Skeletal muscle satellite cell (primary cell): ENCODE results near the gene RPLP2.

ENCODE experiments used
- H3K27me3 ChIP-seq: 2 replicates; pipeline ENCODE4 v1.7.0; 2013; ENCODE audit warnings: low read length; ENCODE audit not compliant: control insufficient read depth, insufficient read depth
- H3K36me3 ChIP-seq: 2 replicates; pipeline ENCODE4 v1.7.0; 2013; ENCODE audit warnings: mild to moderate bottlenecking, control low read depth, low read length; ENCODE audit not compliant: insufficient read depth
- H3K4me1 ChIP-seq: 2 replicates; pipeline ENCODE4 v1.7.0; 2013; ENCODE audit warnings: low read length; ENCODE audit not compliant: control insufficient read depth, insufficient read depth
- H3K4me2 ChIP-seq: 2 replicates; pipeline ENCODE4 v1.7.0; 2013; ENCODE audit warnings: mild to moderate bottlenecking, low read length
- H3K4me3 ChIP-seq: 2 replicates; pipeline ENCODE4 v1.7.0; 2013; ENCODE audit warnings: low read length
- H3K9ac ChIP-seq: 2 replicates; pipeline ENCODE4 v1.7.0; 2013; ENCODE audit warnings: mild to moderate bottlenecking, low read depth, low read length, moderate library complexity
- H3K9me3 ChIP-seq: replicated peaks from 2 replicates; pipeline ENCODE4 v1.7.0; 2013; ENCODE audit warnings: mild to moderate bottlenecking, control low read depth, low read length

Gene RPLP2

GRCh38 chr11:795634-796564, 13.9 kb upstream of the RPLP2 start:
- H3K9ac ChIP-seq = peak overlapping the region; percentile 84
- H3K4me2 ChIP-seq = peak overlapping the region; percentile 90
- no peaks in the 10 kb centered on the region for H3K27me3 ChIP-seq
- peaks cover 35% of the 10 kb centered on the region for H3K4me1 ChIP-seq
- no peaks in the 10 kb centered on the region for H3K9me3 ChIP-seq
- peak overlapping the region; percentile 88 for H3K4me3 ChIP-seq
- H3K36me3 ChIP-seq = peaks cover 13% of the 10 kb centered on the region

- peaks cover 21% of the 10 kb centered on the region for H3K36me3 ChIP-seq
- H3K27me3 ChIP-seq = no peaks in the 10 kb centered on the region
- no peaks in the 10 kb centered on the region for H3K9me3 ChIP-seq
- peak overlapping the region; percentile 90 for H3K4me2 ChIP-seq
- peaks cover 35% of the 10 kb centered on the region for H3K4me1 ChIP-seq
- H3K9ac ChIP-seq = peak overlapping the region; percentile 84
- H3K4me3 ChIP-seq = peak overlapping the region; percentile 88
Observed at GRCh38 chr11:796565-797295, 13.0 kb upstream of the RPLP2 start.

- peaks cover 35% of the 10 kb centered on the region for H3K4me1 ChIP-seq
- peak overlapping the region; percentile 90 for H3K4me2 ChIP-seq
- H3K9me3 ChIP-seq = no peaks in the 10 kb centered on the region
- H3K27me3 ChIP-seq = no peaks in the 10 kb centered on the region
- H3K4me3 ChIP-seq = peak overlapping the region; percentile 88
- H3K9ac ChIP-seq = peak overlapping the region; percentile 84
- peaks cover 28% of the 10 kb centered on the region for H3K36me3 ChIP-seq
Observed at GRCh38 chr11:797296-798092, 12.3 kb upstream of the RPLP2 start.

- Histone ChIP-seq H3K27me3 (no peaks in the 10 kb centered on the region), H3K4me1 (peaks cover 35% of the 10 kb centered on the region), H3K36me3 (peaks cover 28% of the 10 kb centered on the region)
Observed at GRCh38 chr11:798093-798713, 11.6 kb upstream of the RPLP2 start, which contains the start of gene SLC25A22. Gene SLC25A22 (minus strand): TSS chr11:798281. CDS start chr11:795006, 3,275 bp downstream.

GRCh38 chr11:799641-800316, 10.0 kb upstream of the RPLP2 start:
- Histone ChIP-seq H3K4me2 (no peak overlapping the region), H3K9ac (no peak overlapping the region), H3K4me3 (no peak overlapping the region), H3K9me3 (no peaks in the 10 kb centered on the region), H3K36me3 (peaks cover 20% of the 10 kb centered on the region), H3K4me1 (peaks cover 37% of the 10 kb centered on the region), H3K27me3 (no peaks in the 10 kb centered on the region)

More at GRCh38 chr11:798093-798713, 11.6 kb upstream of the RPLP2 start, which contains the start of gene SLC25A22:
- Histone ChIP-seq H3K9ac (peak within 1 kb of the TSS; percentile 84), H3K4me2 (peak within 1 kb of the TSS; percentile 90), H3K4me3 (peak within 1 kb of the TSS; percentile 88), H3K9me3 (no peaks in the 10 kb centered on the region)

- Histone ChIP-seq H3K9ac (no peak overlapping the region), H3K4me2 (no peak overlapping the region), H3K9me3 (no peaks in the 10 kb centered on the region), H3K36me3 (peaks cover 20% of the 10 kb centered on the region), H3K27me3 (no peaks in the 10 kb centered on the region), H3K4me1 (peaks cover 34% of the 10 kb centered on the region), H3K4me3 (no peak overlapping the region)
Observed at GRCh38 chr11:800473-800872, 9.3 kb upstream of the RPLP2 start.

- Histone ChIP-seq H3K36me3 (peaks cover 20% of the 10 kb centered on the region), H3K4me1 (peaks cover 29% of the 10 kb centered on the region), H3K4me2 (no peak overlapping the region), H3K27me3 (no peaks in the 10 kb centered on the region), H3K4me3 (no peak overlapping the region), H3K9ac (no peak overlapping the region), H3K9me3 (no peaks in the 10 kb centered on the region)
Observed at GRCh38 chr11:801097-801780, 8.5 kb upstream of the RPLP2 start.

GRCh38 chr11:802018-802617, 7.6 kb upstream of the RPLP2 start:
- no peak overlapping the region for H3K9ac ChIP-seq
- H3K27me3 ChIP-seq = no peaks in the 10 kb centered on the region
- H3K36me3 ChIP-seq = peaks cover 20% of the 10 kb centered on the region
- H3K4me3 ChIP-seq = no peak overlapping the region
- peaks cover 20% of the 10 kb centered on the region for H3K4me1 ChIP-seq
- no peaks in the 10 kb centered on the region for H3K9me3 ChIP-seq
- no peak overlapping the region for H3K4me2 ChIP-seq

- no peaks in the 10 kb centered on the region for H3K27me3 ChIP-seq
- H3K9me3 ChIP-seq = no peaks in the 10 kb centered on the region
- H3K4me3 ChIP-seq = no peak overlapping the region
- peaks cover 20% of the 10 kb centered on the region for H3K4me1 ChIP-seq
- H3K4me2 ChIP-seq = no peak overlapping the region
- H3K9ac ChIP-seq = no peak overlapping the region
- H3K36me3 ChIP-seq = peaks cover 20% of the 10 kb centered on the region
Observed at GRCh38 chr11:802693-803466, 6.9 kb upstream of the RPLP2 start.
